Activated B cell treated with CpG ODN at 0.5 μM for 24 hours (primary cell): ENCODE data around the gene OR2Z1. TPM values are rescaled to one million over a fixed set of nuclear protein-coding genes. Genes with fewer than 3 reads are reported as not detected.

Experiments
- ATAC-seq: fragments of 200-7000 bp; cut with Tn5 transposase; one replicate; pipeline ENCODE4 v1.10.0; 2021; ENCODE audit warnings: low read depth, mild to moderate bottlenecking, moderate library complexity
- CTCF ChIA-PET: fragments of 350-600 bp; sonication (Branson Sonifier 250); formaldehyde crosslinking; loops from one replicate; lab custom pipeline; 2021; ENCODE audit warnings: antibody characterized with exemption; lab: Charles Lee
- POLR2A ChIA-PET: fragments of 350-600 bp; sonication (Branson Sonifier 250); formaldehyde crosslinking; loops from one replicate; lab custom pipeline; 2021; ENCODE audit warnings: antibody characterized with exemption; lab: Charles Lee
- DNase-seq: peaks from one replicate; pipeline ENCODE4 v3.0.0; 2022
- H3K27ac Mint-ChIP-seq: one replicate; pipeline ENCODE4 v1.8.0; 2020; ENCODE audit warnings: mixed read lengths
- H3K27me3 Mint-ChIP-seq: one replicate; pipeline ENCODE4 v1.8.0; 2021; ENCODE audit warnings: mixed read lengths
- H3K36me3 Mint-ChIP-seq: one replicate; pipeline ENCODE4 v1.8.0; 2021; ENCODE audit warnings: low read depth, mixed read lengths
- H3K4me1 Mint-ChIP-seq: one replicate; pipeline ENCODE4 v1.8.0; 2021; ENCODE audit warnings: mixed read lengths
- H3K4me3 Mint-ChIP-seq: one replicate; pipeline ENCODE4 v1.8.0; 2020; ENCODE audit warnings: mild to moderate bottlenecking, mixed read lengths
- H3K9me3 Mint-ChIP-seq: one replicate; pipeline ENCODE4 v1.8.0; 2020; ENCODE audit warnings: mixed read lengths
- CTCF ChIP-seq: fragments of 200-600 bp; IDR thresholded peaks from one replicate; pipeline ENCODE4 v1.8.0; 2022; ENCODE audit warnings: antibody characterized with exemption, mild to moderate bottlenecking
- intact Hi-C: fragments of 100-400 bp; cut with micrococcal nuclease; formaldehyde crosslinking; loops from one replicate; pipeline ENCODE4 v1.15.1; 2024
- total RNA-seq: library from RNA; stranded (reverse); gene quantifications from 2 replicates; pipeline ENCODE4 v1.2.3, GENCODE V29; 2022

OR2Z1 gene
- total RNA-seq, 1 donor from 2014 or later = not detected

GRCh38 chr19:8697671-8698432 lies 23.6 kb upstream of the OR2Z1 start:
- Mint-ChIP-seq H3K4me1 (peaks cover 4% of the 10 kb centered on the region), H3K9me3 (no peaks in the 10 kb centered on the region), H3K27ac (no peak overlapping the region), H3K27me3 (peaks cover 36% of the 10 kb centered on the region), H3K36me3 (no peaks in the 10 kb centered on the region), H3K4me3 (no peak overlapping the region)
- no peak for TF ChIP-seq CTCF
- ChIA-PET CTCF (no interaction called here), POLR2A (no interaction called here)
- ATAC-seq (no peak), DNase-seq (no peak)
- intact Hi-C loops = no loop called here

- Mint-ChIP-seq H3K9me3 (no peaks in the 10 kb centered on the region), H3K36me3 (no peaks in the 10 kb centered on the region), H3K27me3 (peaks cover 33% of the 10 kb centered on the region), H3K4me1 (peaks cover 4% of the 10 kb centered on the region), H3K27ac (no peak within 1 kb of the TSS), H3K4me3 (no peak within 1 kb of the TSS)
- no peak for TF ChIP-seq CTCF
- ChIA-PET CTCF (no interaction called here), POLR2A (no interaction called here)
- ATAC-seq (no peak), DNase-seq (no peak)
- intact Hi-C loops = no loop called here
Measured at GRCh38 chr19:8698433-8699063, 22.9 kb upstream of the OR2Z1 start, which contains the start of gene ACTL9. ACTL9 (minus strand) TSS chr19:8698795; CDS start chr19:8698701, 94 bp downstream.

- no peak overlapping the region for H3K4me3 Mint-ChIP-seq
- DNase-seq (no peak), ATAC-seq (no peak)
- CTCF ChIA-PET = no interaction called here
- peaks cover 30% of the 10 kb centered on the region for H3K27me3 Mint-ChIP-seq
- no peak overlapping the region for H3K27ac Mint-ChIP-seq
- H3K9me3 Mint-ChIP-seq = no peaks in the 10 kb centered on the region
- H3K4me1 Mint-ChIP-seq = peaks cover 4% of the 10 kb centered on the region
- POLR2A ChIA-PET = no interaction called here
- no peak for TF ChIP-seq CTCF
- H3K36me3 Mint-ChIP-seq = no peaks in the 10 kb centered on the region
- intact Hi-C loops = no loop called here
Measured at GRCh38 chr19:8699908-8700307, 21.5 kb upstream of the OR2Z1 start.

GRCh38 chr19:8700956-8701355 lies 20.5 kb upstream of the OR2Z1 start:
- ATAC-seq (no peak), DNase-seq (no peak)
- TF ChIP-seq CTCF = no peak
- intact Hi-C loops = no loop called here
- Mint-ChIP-seq H3K9me3 (no peaks in the 10 kb centered on the region), H3K36me3 (no peaks in the 10 kb centered on the region), H3K4me1 (peaks cover 4% of the 10 kb centered on the region), H3K27me3 (peaks cover 23% of the 10 kb centered on the region), H3K4me3 (no peak overlapping the region), H3K27ac (no peak overlapping the region)
- CTCF ChIA-PET = no interaction called here
- POLR2A ChIA-PET = no interaction called here

- Mint-ChIP-seq H3K36me3 (no peaks in the 10 kb centered on the region), H3K9me3 (no peaks in the 10 kb centered on the region), H3K4me3 (no peak overlapping the region), H3K4me1 (peaks cover 4% of the 10 kb centered on the region), H3K27ac (no peak overlapping the region), H3K27me3 (peaks cover 15% of the 10 kb centered on the region)
- DNase-seq (no peak), ATAC-seq (no peak)
- ChIA-PET CTCF (no interaction called here), POLR2A (no interaction called here)
- TF ChIP-seq CTCF = no peak
- intact Hi-C loops = no loop called here
Measured at GRCh38 chr19:8702350-8702749, 19.1 kb upstream of the OR2Z1 start.
